A549 (cell line): ENCODE measurements around the gene TSSK2. TPM values are rescaled to one million over a fixed set of nuclear protein-coding genes. Genes with fewer than 3 reads are reported as not detected.

Experiments used
- ATAC-seq, 2 experiments: fragments of 200-7000 bp in 1 of 2; fragments of >200 bp in 1 of 2; cut with Nextera tagmentation in 1 of 2; cut with Tn5 transposase in 1 of 2; 3 replicates each; pipeline versions ENCODE4 v1.8.0 to v1.9.1; 2018 to 2020; ENCODE audit warnings: mild to moderate bottlenecking in 1 of 2, moderate library complexity in 1 of 2
- CTCF ChIA-PET: fragments of 300-600 bp; sonication (Branson Sonifier 250); formaldehyde crosslinking; extraction: SDS; loops from one replicate; lab custom pipeline; 2021; ENCODE audit warnings: antibody characterized with exemption, inconsistent platforms; lab: Yijun Ruan, JAX
- POLR2A ChIA-PET: fragments of 350-600 bp; formaldehyde crosslinking; extraction: SDS; loops from one replicate; lab custom pipeline; 2021; ENCODE audit warnings: antibody characterized with exemption, inconsistent platforms; lab: Yijun Ruan, JAX
- DNase-seq, 2 experiments: peaks; one replicate each; pipeline versions ENCODE4 v3.0.0 to v3.0.0-alpha.2; 2011 to 2016; ENCODE audit warnings: low read depth in 1 of 2, low spot score in 1 of 2
- FAIRE-seq: peaks from 2 replicates; lab custom pipeline; 2011; peaks lifted over from hg19 to GRCh38; lab: Jason Lieb, UNC
- H3K27ac ChIP-seq, 2 experiments: fragments of >200 bp; sonication (Bioruptor Twin); formaldehyde crosslinking; 3 replicates each; pipeline ENCODE4 v1.5.1; 2016 to 2017
- H3K4me1 ChIP-seq: fragments of >200 bp; sonication (Bioruptor Twin); formaldehyde crosslinking; 3 replicates; pipeline ENCODE4 v1.6.1; 2016
- H3K4me2 ChIP-seq: fragments of >200 bp; sonication (Bioruptor Twin); formaldehyde crosslinking; 3 replicates; pipeline ENCODE4 v1.6.1; 2016
- H3K4me3 ChIP-seq: fragments of >200 bp; sonication (Bioruptor Twin); formaldehyde crosslinking; 3 replicates; pipeline ENCODE4 v1.5.1; 2016
- H3K9me3 ChIP-seq: fragments of >200 bp; sonication (Bioruptor Twin); formaldehyde crosslinking; 3 replicates; pipeline ENCODE4 v1.6.1; 2016
- ATOH8 ChIP-seq: fragments of 250-450 bp; sonication (Bioruptor Pico); IDR thresholded peaks from 2 replicates; pipeline ENCODE4 v1.5.0; 2020; ENCODE audit warnings: low read depth, mild to moderate bottlenecking, moderate library complexity
- BCL3 ChIP-seq: fragments of >200 bp; sonication (Bioruptor Twin); formaldehyde crosslinking; IDR thresholded peaks from 3 replicates; pipeline ENCODE4 v1.6.1; 2016
- BHLHE40 ChIP-seq: IDR thresholded peaks from 2 replicates; pipeline ENCODE4 v1.6.1; 2012; ENCODE audit warnings: low read depth, low read length, inconsistent platforms
- CEBPB ChIP-seq, 2 experiments: fragments of >200 bp in 1 of 2; sonication (Bioruptor Twin) in 1 of 2; formaldehyde crosslinking in 1 of 2; IDR thresholded peaks; 2 replicates each; pipeline ENCODE4 v1.6.1; 2012 to 2016
- CHD2 ChIP-seq: fragments of 150-350 bp; IDR thresholded peaks from 2 replicates; pipeline ENCODE4 v1.6.1; 2014; ENCODE audit warnings: low read length; ENCODE audit not compliant: partially characterized antibody
- E2F6 ChIP-seq: IDR thresholded peaks from 2 replicates; pipeline ENCODE4 v1.6.1; 2012; ENCODE audit warnings: low read depth, borderline replicate concordance
- EHF ChIP-seq: fragments of 250-450 bp; sonication (Bioruptor Pico); IDR thresholded peaks from 2 replicates; pipeline ENCODE4 v1.5.0; 2020; ENCODE audit warnings: mild to moderate bottlenecking
- EHMT2 ChIP-seq: fragments of 200-600 bp; sonication (generic); IDR thresholded peaks from 2 replicates; pipeline ENCODE4 v1.6.1; 2016; ENCODE audit warnings: antibody characterized with exemption, low read depth, mild to moderate bottlenecking, moderate library complexity
- ELK1 ChIP-seq: fragments of 150-350 bp; IDR thresholded peaks from 2 replicates; pipeline ENCODE4 v1.6.1; 2014; ENCODE audit warnings: low read depth, mild to moderate bottlenecking, low read length
- FOSB ChIP-seq: fragments of 250-450 bp; sonication (Bioruptor Pico); IDR thresholded peaks from 2 replicates; pipeline ENCODE4 v1.5.0; 2020; ENCODE audit warnings: mild to moderate bottlenecking, moderate library complexity
- FOXS1 ChIP-seq: fragments of 250-450 bp; sonication (Bioruptor Pico); IDR thresholded peaks from 2 replicates; pipeline ENCODE4 v1.5.0; 2020; ENCODE audit warnings: mild to moderate bottlenecking, moderate library complexity
- HDAC2 ChIP-seq: fragments of 200-600 bp; sonication (generic); IDR thresholded peaks from 2 replicates; pipeline ENCODE4 v1.6.1; 2016
- HMGXB4 ChIP-seq: fragments of 250-450 bp; sonication (Bioruptor Pico); IDR thresholded peaks from 2 replicates; pipeline ENCODE4 v1.5.0; 2021; ENCODE audit warnings: mild to moderate bottlenecking, moderate library complexity, borderline replicate concordance
- HOXB13 ChIP-seq: fragments of 250-450 bp; sonication (Bioruptor Pico); IDR thresholded peaks from 2 replicates; pipeline ENCODE4 v1.5.0; 2020; ENCODE audit warnings: low read depth, mild to moderate bottlenecking, moderate library complexity
- JUN ChIP-seq, 2 experiments: fragments of >200 bp; sonication (Bioruptor Twin); formaldehyde crosslinking; IDR thresholded peaks; 2 replicates in 1 of 2; 3 replicates in 1 of 2; pipeline ENCODE4 v1.6.1; 2016 to 2017
- MYC ChIP-seq: IDR thresholded peaks from 2 replicates; pipeline ENCODE4 v1.6.1; 2012; ENCODE audit warnings: mild to moderate bottlenecking, inconsistent platforms, low read length, improper control_type of control experiment, borderline replicate concordance
- NFE2L2 ChIP-seq: fragments of 150-350 bp; conservative IDR thresholded peaks from 2 replicates; pipeline ENCODE4 v1.6.1; 2014; ENCODE audit warnings: low read length
- NR3C1 ChIP-seq: fragments of >200 bp; sonication (Bioruptor Twin); formaldehyde crosslinking; IDR thresholded peaks from 3 replicates; pipeline ENCODE4 v1.6.1; 2017
- RAD21 ChIP-seq, 2 experiments: fragments of >200 bp in 1 of 2; sonication (Bioruptor Twin) in 1 of 2; formaldehyde crosslinking in 1 of 2; IDR thresholded peaks in 1 of 2; conservative IDR thresholded peaks in 1 of 2; 2 replicates in 1 of 2; 3 replicates in 1 of 2; pipeline ENCODE4 v1.6.1; 2012 to 2018; ENCODE audit warnings: inconsistent platforms in 1 of 2
- RARB ChIP-seq: fragments of 250-450 bp; sonication (Bioruptor Pico); IDR thresholded peaks from 2 replicates; pipeline ENCODE4 v1.8.0; 2021; ENCODE audit warnings: mild to moderate bottlenecking, moderate library complexity
- RCOR1 ChIP-seq: fragments of 150-350 bp; IDR thresholded peaks from 2 replicates; pipeline ENCODE4 v1.6.1; 2014; ENCODE audit warnings: antibody characterized with exemption, low read length, low read depth
- RFX5 ChIP-seq: fragments of 450-650 bp; IDR thresholded peaks from 2 replicates; pipeline ENCODE4 v1.7.1; 2014; ENCODE audit warnings: antibody characterized with exemption, mild to moderate bottlenecking, moderate library complexity
- RNF2 ChIP-seq: fragments of 200-600 bp; sonication (generic); IDR thresholded peaks from 2 replicates; pipeline ENCODE4 v1.6.1; 2016; ENCODE audit warnings: low read depth, mild to moderate bottlenecking, antibody characterized with exemption, moderate library complexity, borderline replicate concordance
- TP53 ChIP-seq: fragments of 250-450 bp; sonication (Bioruptor Pico); IDR thresholded peaks from 2 replicates; pipeline ENCODE4 v1.5.0; 2021; ENCODE audit warnings: mild to moderate bottlenecking, moderate library complexity
- USF2 ChIP-seq: fragments of 450-650 bp; IDR thresholded peaks from 2 replicates; pipeline ENCODE4 v1.6.1; 2014; ENCODE audit warnings: antibody characterized with exemption
- ZC3H11A ChIP-seq: fragments of 450-650 bp; IDR thresholded peaks from 2 replicates; pipeline ENCODE4 v1.6.1; 2014; ENCODE audit warnings: antibody characterized with exemption, mild to moderate bottlenecking
- ZSCAN20 ChIP-seq: fragments of 250-450 bp; sonication (Bioruptor Pico); IDR thresholded peaks from 2 replicates; pipeline ENCODE4 v1.8.0; 2022; ENCODE audit warnings: mild to moderate bottlenecking, moderate library complexity
- WGBS: methylation state at CpG from one replicate; pipeline ENCODE4 v1.1.6; 2017; ENCODE audit errors: missing lambda C conversion rate; 5-methylcytosine and 5-hydroxymethylcytosine counted together
- polyA plus RNA-seq, 4 experiments: library from polyadenylated mRNA; depleted of rRNA in 3 of 4; stranded (reverse); fragments of >200 nt; fragmentation: RNase III in 1 of 4; extraction: RNeasy Plus Mini Kit Qiagen cat#74134 plus additional on column Dnase treatment in 1 of 4; gene quantifications; 2 replicates in 3 of 4; 3 replicates in 1 of 4; pipeline ENCODE4 v1.2.3, GENCODE V29; 2011 to 2017

The TSSK2 gene
- polyA plus RNA-seq, 2 of the 4 experiments (the other 2 are of a cell fraction): not detected

- no peak for ATAC-seq
These were observed 6.7 kb upstream of the TSSK2 start for GRCh38 chr22:19124377-19124776.

GRCh38 chr22:19125011-19125410 is 6.1 kb upstream of the TSSK2 start:
- TF ChIP-seq MYC (no peak), ZC3H11A (no peak), FOXS1 (CRISPR knock-in tag) (no peak), RFX5 (no peak), RARB (no peak), CHD2 (no peak), HOXB13 (CRISPR knock-in tag) (no peak), RCOR1 (no peak), BCL3 (no peak), RAD21 (conservative IDR thresholded peaks at IDR 0.05 in 1 of 2, IDR thresholded peaks at IDR 0.05 in 1 of 2) (no peak)
- WGBS: 85% methylated on average over 10 of the region's 11 CpGs
- FAIRE-seq (no peak), DNase-seq (no peak), ATAC-seq (no peak)
- no peak overlapping the region for H3K4me3 ChIP-seq
- peaks cover 14% of the 10 kb centered on the region; the same call in 2 of the 3 replicates for H3K4me1 ChIP-seq
- ChIA-PET POLR2A (no interaction called here), CTCF (interaction anchor here (0.6 kb wide), 1 partner anchor 175 kb away, joined by 3 read pairs; no protein-coding TSS in a partner anchor)
- H3K4me2 ChIP-seq: no peak overlapping the region
- H3K27ac ChIP-seq: no peak overlapping the region
- no peaks in the 10 kb centered on the region for H3K9me3 ChIP-seq

More at GRCh38 chr22:19124377-19124776, 6.7 kb upstream of the TSSK2 start:
- DNase-seq (no peak), FAIRE-seq (no peak)
- WGBS: 82% methylated on average over 4 of the region's 4 CpGs
- Histone ChIP-seq H3K4me1 (peaks cover 15% of the 10 kb centered on the region; the same call in 2 of the 3 replicates), H3K4me2 (no peak overlapping the region), H3K9me3 (no peaks in the 10 kb centered on the region), H3K4me3 (no peak overlapping the region), H3K27ac (no peak overlapping the region)
- ChIA-PET CTCF (interaction anchor here (0.6 kb wide), 1 partner anchor 175 kb away, joined by 3 read pairs; no protein-coding TSS in a partner anchor), POLR2A (no interaction called here)
- no peak for TF ChIP-seq USF2

GRCh38 chr22:19125474-19126308 is 5.4 kb upstream of the TSSK2 start:
- H3K9me3 ChIP-seq: no peaks in the 10 kb centered on the region
- no peak overlapping the region for H3K4me2 ChIP-seq
- ATAC-seq (no peak), FAIRE-seq (no peak), DNase-seq (no peak)
- ChIA-PET CTCF (no interaction called here), POLR2A (interaction anchor here (0.9 kb wide), 1 partner anchor 19 kb away, joined by 3 read pairs; the partner anchor contains the start of gene ESS2)
- WGBS: 69% methylated on average over 19 of the region's 21 CpGs
- no peak overlapping the region for H3K27ac ChIP-seq
- no peak overlapping the region for H3K4me3 ChIP-seq
- peaks cover 7% of the 10 kb centered on the region; the same call in 2 of the 3 replicates for H3K4me1 ChIP-seq
- TF ChIP-seq ZSCAN20 (CRISPR knock-in tag) (no peak), FOXS1 (CRISPR knock-in tag) (no peak), BHLHE40 (no peak), ATOH8 (CRISPR knock-in tag) (no peak), RCOR1 (no peak), RNF2 (no peak), ELK1 (no peak), HDAC2 (no peak), NR3C1 (no peak), HMGXB4 (no peak), EHMT2 (no peak), E2F6 (no peak), FOSB (no peak), TP53 (no peak), EHF (no peak), JUN (IDR thresholded peaks at IDR 0.05) (no peak), CEBPB (IDR thresholded peaks at IDR 0.05) (no peak), NFE2L2 (no peak)
